Fibroblast of peridontal ligament (primary cell): ENCODE data around the gene GLS.
A peak's percentile ranks its signal among the peaks of the same experiment; 100 is the strongest.

Source experiments
- DNase-seq: peaks from one replicate; pipeline ENCODE4 v3.0.0-alpha.2; 2010; ENCODE audit errors: extremely low read depth

GLS gene

GRCh38 chr2:191012845-191013681 lies 132.4 kb downstream of the GLS start:
- peak; percentile 54 for DNase-seq

- DNase-seq, result no peak
These were observed 133.0 kb downstream of the GLS start for GRCh38 chr2:191013682-191013931.

GRCh38 chr2:191013932-191014652 lies 133.5 kb downstream of the GLS start, which contains the start of gene STAT1:
Gene STAT1 (minus strand): TSS chr2:191014171. CDS start chr2:191010003, 4,168 bp downstream.
- DNase-seq, result peak; percentile 90

- no peak for DNase-seq
These were observed 134.0 kb downstream of the GLS start for GRCh38 chr2:191014653-191015020.
